Karpas-422 (cell line): ENCODE measurements around the gene LRRC2. TPM values are rescaled to one million over a fixed set of nuclear protein-coding genes. Genes with fewer than 3 reads are reported as not detected.

Source experiments
- DNase-seq: peaks from one replicate; pipeline ENCODE4 v3.0.0-alpha.2; 2015
- H2AFZ ChIP-seq: fragments of 200-600 bp; sonication (generic); 2 replicates; pipeline ENCODE4 v1.6.1; 2014; ENCODE audit warnings: antibody characterized with exemption, low read length, mixed read lengths
- H3K27ac ChIP-seq: fragments of 200-600 bp; sonication (generic); 2 replicates; pipeline ENCODE4 v1.5.1; 2014; ENCODE audit warnings: mild to moderate bottlenecking, low read length, moderate library complexity
- H3K27me3 ChIP-seq: fragments of 200-600 bp; sonication (generic); 2 replicates; pipeline ENCODE4 v1.6.1; 2014; ENCODE audit warnings: low read length, mixed read lengths
- H3K36me3 ChIP-seq: fragments of 200-600 bp; sonication (generic); 2 replicates; pipeline ENCODE4 v1.6.1; 2014; ENCODE audit warnings: low read length, mixed read lengths; ENCODE audit not compliant: insufficient read depth
- H3K4me1 ChIP-seq: fragments of 200-600 bp; sonication (generic); 2 replicates; pipeline ENCODE4 v1.6.1; 2014; ENCODE audit warnings: mild to moderate bottlenecking, low read length, mixed read lengths
- H3K4me2 ChIP-seq: fragments of 200-600 bp; sonication (generic); 2 replicates; pipeline ENCODE4 v1.6.1; 2014; ENCODE audit warnings: low read length, low read depth, mild to moderate bottlenecking; ENCODE audit not compliant: poor library complexity, severe bottlenecking
- H3K4me3 ChIP-seq: fragments of 200-600 bp; sonication (generic); 2 replicates; pipeline ENCODE4 v1.5.1; 2014; ENCODE audit warnings: mild to moderate bottlenecking, antibody characterized with exemption, low read length, mixed read lengths
- H3K79me2 ChIP-seq: fragments of 200-600 bp; sonication (generic); 2 replicates; pipeline ENCODE4 v1.6.1; 2014; ENCODE audit warnings: mild to moderate bottlenecking, low read length, mixed read lengths
- H3K9ac ChIP-seq: fragments of 200-600 bp; sonication (generic); 2 replicates; pipeline ENCODE4 v1.6.0; 2014; ENCODE audit warnings: low read length
- H3K9me2 ChIP-seq: fragments of 200-600 bp; sonication (generic), shearing (Covaris generic); replicated peaks from 2 replicates; pipeline ENCODE4 v1.6.0; 2014; ENCODE audit warnings: mild to moderate bottlenecking, low read length, moderate library complexity; ENCODE audit not compliant: insufficient read depth
- H3K9me3 ChIP-seq: fragments of 300-700, 200-600 bp; sonication (generic); 2 replicates; pipeline ENCODE4 v1.6.1; 2014; ENCODE audit warnings: low read length, mixed read lengths
- H4K20me1 ChIP-seq: fragments of 200-600 bp; sonication (generic); 2 replicates; pipeline ENCODE4 v1.6.1; 2014; ENCODE audit warnings: mild to moderate bottlenecking, antibody characterized with exemption, low read length, low read depth; ENCODE audit not compliant: insufficient read depth
- total RNA-seq: library from RNA; depleted of rRNA; stranded (reverse); fragments of >200 nt; shearing (Covaris generic); gene quantifications from 2 replicates; pipeline ENCODE4 v1.2.3, GENCODE V29; 2014; ENCODE audit warnings: low replicate concordance

Gene LRRC2
- total RNA-seq, 1 experiment from 2014 or later = not detected

DNA sequence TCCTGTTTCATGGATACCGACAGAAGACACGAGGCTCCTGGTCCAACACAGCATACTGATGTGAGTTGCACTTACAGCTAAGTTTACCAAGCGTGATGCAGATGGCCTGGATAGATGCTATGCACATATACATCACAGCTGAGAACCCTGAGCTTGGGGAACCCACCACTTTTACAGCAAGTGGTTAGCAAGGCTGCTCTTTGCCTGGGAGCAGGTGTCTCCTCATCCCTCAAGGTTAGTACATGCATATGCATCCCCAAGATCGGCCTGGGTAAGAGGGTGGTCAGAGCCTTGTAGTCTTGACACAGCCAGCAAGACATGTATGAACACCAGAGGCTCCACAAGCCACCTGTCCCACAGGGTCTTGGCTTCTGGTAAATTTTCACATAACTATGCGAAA, 28.3 kb downstream of the LRRC2 start:
- H2AFZ ChIP-seq = no peak overlapping the region
- H3K9me2 ChIP-seq = no peaks in the 10 kb centered on the region
- H3K4me3 ChIP-seq = peak overlapping the region; percentile 57
- peaks cover 47% of the 10 kb centered on the region for H3K4me1 ChIP-seq
- H3K9ac ChIP-seq = peak overlapping the region; percentile 23; the same call in 1 of the 2 replicates
- H4K20me1 ChIP-seq = peaks cover 9% of the 10 kb centered on the region; the same call in 1 of the 2 replicates
- 0 out of 2 replicates have a peak, but pooled peaks cover 6% of the 10 kb centered on the region for H3K27me3 ChIP-seq
- peak; percentile 57 for DNase-seq
- peak overlapping the region; percentile 78 for H3K4me2 ChIP-seq
- H3K27ac ChIP-seq = peak overlapping the region; percentile 82
- H3K36me3 ChIP-seq = no peaks in the 10 kb centered on the region
- no peaks in the 10 kb centered on the region for H3K79me2 ChIP-seq
- H3K9me3 ChIP-seq = no peaks in the 10 kb centered on the region

DNA sequence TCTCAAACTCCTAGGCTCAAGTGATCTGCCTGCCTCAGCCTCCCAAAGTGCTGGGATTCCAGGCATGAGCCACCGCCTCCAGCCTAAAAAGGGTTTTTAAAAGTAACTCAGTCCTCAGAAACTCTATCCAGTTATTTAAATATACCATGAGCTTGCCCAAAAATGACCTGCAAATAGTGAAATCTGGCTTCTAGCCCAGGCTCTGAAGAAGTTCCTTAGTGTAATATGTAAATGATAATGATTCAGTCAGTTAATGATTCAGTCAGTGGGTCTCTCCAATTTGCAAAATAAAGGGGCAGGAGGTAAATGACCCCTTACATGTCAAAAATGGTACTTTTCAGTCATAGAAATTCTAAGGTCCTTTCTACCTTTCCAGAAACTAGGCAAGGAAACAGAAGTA, 28.8 kb downstream of the LRRC2 start:
- Histone ChIP-seq H3K36me3 (no peaks in the 10 kb centered on the region), H3K9me2 (no peaks in the 10 kb centered on the region), H3K4me1 (peaks cover 47% of the 10 kb centered on the region), H4K20me1 (peaks cover 9% of the 10 kb centered on the region; the same call in 1 of the 2 replicates), H3K27me3 (0 out of 2 replicates have a peak, but pooled peaks cover 6% of the 10 kb centered on the region), H3K9me3 (no peaks in the 10 kb centered on the region), H3K27ac (peak overlapping the region; percentile 82), H3K9ac (no peak overlapping the region), H3K79me2 (no peaks in the 10 kb centered on the region), H3K4me3 (peak overlapping the region; percentile 57), H3K4me2 (peak overlapping the region; percentile 78), H2AFZ (no peak overlapping the region)
- DNase-seq = peak; percentile 86

DNA sequence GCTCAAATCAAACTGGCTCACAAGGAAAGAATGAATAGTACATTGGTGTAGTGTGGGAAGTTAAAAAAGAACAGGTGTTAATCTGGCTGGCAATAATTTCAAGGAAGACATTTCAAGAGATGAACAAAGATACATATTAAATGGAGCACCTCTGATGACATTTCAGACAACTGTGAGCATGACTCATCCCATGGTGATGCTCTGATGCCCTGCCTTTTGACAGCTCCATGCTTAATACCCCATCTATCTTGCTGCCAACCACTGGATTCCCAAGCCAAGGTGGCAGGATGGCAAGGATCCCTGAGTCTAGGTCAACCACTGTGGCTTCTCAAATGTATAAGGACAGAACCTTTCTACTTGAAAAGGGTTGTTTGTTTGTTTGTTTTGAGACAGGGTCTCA, 29.3 kb downstream of the LRRC2 start:
- Histone ChIP-seq H3K4me1 (peaks cover 44% of the 10 kb centered on the region), H3K27me3 (0 out of 2 replicates have a peak, but pooled peaks cover 6% of the 10 kb centered on the region), H3K4me2 (peak overlapping the region; percentile 78), H3K79me2 (no peaks in the 10 kb centered on the region), H3K27ac (no peak overlapping the region), H4K20me1 (peaks cover 9% of the 10 kb centered on the region; the same call in 1 of the 2 replicates), H3K9ac (no peak overlapping the region), H3K4me3 (peak overlapping the region; percentile 57), H2AFZ (no peak overlapping the region), H3K36me3 (no peaks in the 10 kb centered on the region), H3K9me3 (no peaks in the 10 kb centered on the region), H3K9me2 (no peaks in the 10 kb centered on the region)
- DNase-seq = no peak

DNA sequence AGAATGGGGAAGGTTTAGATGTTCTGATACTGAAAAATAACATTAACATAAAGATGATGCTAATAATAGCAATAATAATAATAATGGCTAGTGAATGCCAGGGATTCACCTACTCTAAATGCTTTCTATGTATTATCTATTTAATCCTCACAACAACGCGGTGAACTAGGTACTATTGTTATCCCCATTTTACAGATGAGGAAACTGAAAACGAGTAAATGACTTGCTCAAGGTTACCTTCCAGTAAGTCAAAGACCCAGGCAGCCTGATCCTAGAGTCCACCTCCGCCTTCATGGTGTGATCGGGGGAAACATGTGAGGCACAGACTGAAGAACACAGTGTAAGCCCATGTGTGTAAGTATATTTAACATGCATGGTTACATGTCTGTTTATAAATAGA, 30.4 kb downstream of the LRRC2 start:
- no peak overlapping the region for H3K9ac ChIP-seq
- no peaks in the 10 kb centered on the region for H3K79me2 ChIP-seq
- H4K20me1 ChIP-seq = peaks cover 9% of the 10 kb centered on the region; the same call in 1 of the 2 replicates
- H3K4me3 ChIP-seq = no peak overlapping the region
- no peak overlapping the region for H2AFZ ChIP-seq
- no peaks in the 10 kb centered on the region for H3K36me3 ChIP-seq
- peaks cover 43% of the 10 kb centered on the region for H3K4me1 ChIP-seq
- H3K27ac ChIP-seq = no peak overlapping the region
- DNase-seq = no peak
- no peaks in the 10 kb centered on the region for H3K9me3 ChIP-seq
- H3K9me2 ChIP-seq = no peaks in the 10 kb centered on the region
- no peak overlapping the region for H3K4me2 ChIP-seq
- 0 out of 2 replicates have a peak, but pooled peaks cover 9% of the 10 kb centered on the region for H3K27me3 ChIP-seq

- Histone ChIP-seq H3K79me2 (no peaks in the 10 kb centered on the region), H3K9me2 (no peaks in the 10 kb centered on the region), H3K9me3 (no peaks in the 10 kb centered on the region), H4K20me1 (peaks cover 4% of the 10 kb centered on the region; the same call in 1 of the 2 replicates), H3K4me1 (peaks cover 23% of the 10 kb centered on the region), H3K4me2 (no peak overlapping the region), H3K4me3 (no peak overlapping the region), H3K27me3 (0 out of 2 replicates have a peak, but pooled peaks cover 6% of the 10 kb centered on the region), H3K36me3 (no peaks in the 10 kb centered on the region), H3K9ac (no peak overlapping the region), H3K27ac (no peak overlapping the region), H2AFZ (no peak overlapping the region)
- DNase-seq = no peak
Measured at GRCh38 chr3:46533091-46533490, 33.0 kb downstream of the LRRC2 start.

- Histone ChIP-seq H3K4me2 (no peak overlapping the region), H2AFZ (no peak overlapping the region), H3K4me3 (no peak overlapping the region), H4K20me1 (no peaks in the 10 kb centered on the region), H3K79me2 (no peaks in the 10 kb centered on the region), H3K36me3 (no peaks in the 10 kb centered on the region), H3K9me3 (no peaks in the 10 kb centered on the region), H3K9ac (no peak overlapping the region), H3K27ac (no peak overlapping the region), H3K27me3 (0 out of 2 replicates have a peak, but pooled peaks cover 3% of the 10 kb centered on the region), H3K4me1 (no peaks in the 10 kb centered on the region), H3K9me2 (no peaks in the 10 kb centered on the region)
- no peak for DNase-seq
Measured at GRCh38 chr3:46527239-46527638, 38.9 kb downstream of the LRRC2 start.

DNA sequence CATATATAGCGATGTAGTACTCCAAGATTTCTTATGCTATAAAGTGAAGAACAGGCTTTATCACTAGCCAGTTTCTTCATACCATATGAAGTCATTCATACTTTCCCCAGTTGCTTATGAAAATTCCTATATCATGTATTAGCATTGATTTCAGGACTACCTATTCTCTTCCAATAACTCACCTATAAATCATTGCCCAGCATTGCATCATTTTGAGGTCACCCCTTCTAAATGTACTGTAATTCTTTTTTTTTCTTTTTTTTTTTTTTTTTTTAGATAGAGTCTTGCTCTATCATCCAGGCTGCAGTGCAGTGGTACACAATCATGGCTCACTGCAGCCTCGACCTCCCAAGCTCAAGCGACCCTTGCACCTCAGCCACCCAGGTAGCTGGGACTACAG, 41.3 kb downstream of the LRRC2 start:
- H3K9me3 ChIP-seq = no peaks in the 10 kb centered on the region
- H3K9me2 ChIP-seq = no peaks in the 10 kb centered on the region
- H3K4me1 ChIP-seq = no peaks in the 10 kb centered on the region
- no peaks in the 10 kb centered on the region for H3K36me3 ChIP-seq
- H3K27me3 ChIP-seq = no peaks in the 10 kb centered on the region
- H4K20me1 ChIP-seq = no peaks in the 10 kb centered on the region
- no peak overlapping the region for H3K9ac ChIP-seq
- no peak overlapping the region for H3K4me3 ChIP-seq
- no peak overlapping the region for H2AFZ ChIP-seq
- H3K79me2 ChIP-seq = no peaks in the 10 kb centered on the region
- no peak for DNase-seq
- no peak overlapping the region for H3K4me2 ChIP-seq
- no peak overlapping the region for H3K27ac ChIP-seq

- Histone ChIP-seq H3K9me3 (no peaks in the 10 kb centered on the region), H3K4me3 (no peak overlapping the region), H2AFZ (no peak overlapping the region), H3K4me1 (no peaks in the 10 kb centered on the region), H3K27me3 (no peaks in the 10 kb centered on the region), H4K20me1 (no peaks in the 10 kb centered on the region), H3K4me2 (no peak overlapping the region), H3K9ac (no peak overlapping the region), H3K27ac (no peak overlapping the region), H3K79me2 (no peaks in the 10 kb centered on the region), H3K9me2 (no peaks in the 10 kb centered on the region), H3K36me3 (no peaks in the 10 kb centered on the region)
- no peak for DNase-seq
Measured at GRCh38 chr3:46524008-46524407, 42.1 kb downstream of the LRRC2 start.
